Type B pancreatic cell (in vitro differentiated cells): ENCODE results near the gene PRLR. TPM values are rescaled to one million over a fixed set of nuclear protein-coding genes. Genes with fewer than 3 reads are reported as not detected.

ENCODE experiments used
- DNase-seq: peaks from one replicate; pipeline ENCODE4 v3.0.0; 2021; ENCODE audit warnings: mixed read lengths; ENCODE audit not compliant: unreplicated experiment; ENCODE audit errors: extremely low spot score
- H3K27ac Mint-ChIP-seq: 2 replicates; pipeline ENCODE4 v1.8.0; 2021; ENCODE audit warnings: mild to moderate bottlenecking, mixed read lengths
- H3K27me3 Mint-ChIP-seq: 2 replicates; pipeline ENCODE4 v1.8.0; 2021; ENCODE audit warnings: mixed read lengths
- H3K36me3 Mint-ChIP-seq: 2 replicates; pipeline ENCODE4 v1.8.0; 2021; ENCODE audit warnings: mixed read lengths
- H3K4me1 Mint-ChIP-seq: one replicate; pipeline ENCODE4 v1.8.0; 2021; ENCODE audit warnings: mixed read lengths; ENCODE audit not compliant: unreplicated experiment
- H3K4me3 Mint-ChIP-seq: 2 replicates; pipeline ENCODE4 v1.8.0; 2021; ENCODE audit warnings: mild to moderate bottlenecking, mixed read lengths
- H3K9me3 Mint-ChIP-seq: 2 replicates; pipeline ENCODE4 v1.8.0; 2021; ENCODE audit warnings: mixed read lengths
- CTCF ChIP-seq: fragments of 200-600 bp; sonication (generic); conservative IDR thresholded peaks from 2 replicates; pipeline ENCODE4 v1.5.0; 2021; ENCODE audit warnings: antibody characterized with exemption, mild to moderate bottlenecking
- total RNA-seq: library from RNA; stranded (reverse); gene quantifications from 2 replicates; pipeline ENCODE4 v1.2.1, GENCODE V29; 2021; ENCODE audit warnings: low replicate concordance

The PRLR gene
- total RNA-seq, 1 donor from 2014 or later = 6.7 TPM

DNA sequence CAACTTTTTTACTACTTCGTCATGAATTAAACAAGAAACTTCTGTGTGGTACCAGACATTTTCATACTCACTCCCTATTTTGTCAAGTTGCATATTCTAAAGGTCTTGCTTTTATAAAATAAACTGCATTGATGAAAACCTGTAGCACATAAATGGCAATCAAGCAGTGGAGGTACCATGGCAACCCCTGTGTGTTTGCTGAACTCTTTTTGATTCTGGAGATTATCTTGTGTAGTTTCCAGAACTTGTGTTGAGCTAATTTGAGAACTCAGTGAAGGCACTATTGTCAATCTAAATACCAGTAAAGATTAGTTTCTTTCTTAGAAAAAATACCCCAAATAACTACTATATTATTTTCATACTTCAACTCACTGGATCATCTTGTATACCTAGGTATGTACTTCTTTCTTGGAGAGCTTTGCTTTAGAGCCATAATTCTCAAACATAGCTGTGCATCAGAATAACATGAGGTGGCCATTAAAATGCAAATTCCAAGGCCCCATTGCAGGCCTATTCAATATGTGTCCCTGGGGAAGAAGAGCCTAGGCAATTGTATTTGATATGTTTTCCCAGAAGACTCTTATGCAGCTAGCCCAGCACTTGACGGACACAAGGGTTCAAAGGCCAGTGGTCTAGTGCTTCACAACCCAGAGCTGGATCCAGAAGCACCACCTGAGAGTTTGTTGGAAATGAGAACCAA, 9.8 kb upstream of the PRLR start:
- H3K4me3 Mint-ChIP-seq = no peak overlapping the region
- TF ChIP-seq CTCF = no peak
- no peak overlapping the region for H3K27ac Mint-ChIP-seq

DNA sequence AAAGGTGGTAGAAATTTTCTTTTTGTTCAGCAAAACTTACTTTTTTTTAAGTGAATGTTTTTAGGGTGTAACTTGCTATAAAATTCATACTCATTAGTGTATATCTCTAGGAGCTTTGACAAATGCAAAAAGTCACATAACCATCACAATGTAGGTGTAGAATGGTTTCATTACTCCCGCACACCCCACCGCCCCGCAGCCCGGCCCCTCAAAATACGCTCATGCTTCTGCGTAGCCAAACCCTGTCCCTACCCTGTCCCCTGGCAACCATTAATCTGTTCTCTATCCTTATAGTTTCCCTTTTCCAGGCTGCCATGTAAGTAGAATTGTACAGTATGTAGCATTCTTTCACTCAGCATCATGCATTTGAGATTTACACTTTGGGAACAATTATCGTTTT, 9.2 kb upstream of the PRLR start:
- H3K4me1 Mint-ChIP-seq = peaks cover 14% of the 10 kb centered on the region
- peaks cover 4% of the 10 kb centered on the region for H3K9me3 Mint-ChIP-seq
- no peak for DNase-seq
- H3K4me3 Mint-ChIP-seq = no peak overlapping the region
- TF ChIP-seq CTCF = no peak
- H3K36me3 Mint-ChIP-seq = no peaks in the 10 kb centered on the region
- H3K27ac Mint-ChIP-seq = no peak overlapping the region
- no peaks in the 10 kb centered on the region for H3K27me3 Mint-ChIP-seq

More for the DNA sequence above, 9.8 kb upstream of the PRLR start:
- peaks cover 14% of the 10 kb centered on the region for H3K4me1 Mint-ChIP-seq
- DNase-seq = no peak
- H3K9me3 Mint-ChIP-seq = peaks cover 4% of the 10 kb centered on the region
- H3K27me3 Mint-ChIP-seq = no peaks in the 10 kb centered on the region
- no peaks in the 10 kb centered on the region for H3K36me3 Mint-ChIP-seq

DNA sequence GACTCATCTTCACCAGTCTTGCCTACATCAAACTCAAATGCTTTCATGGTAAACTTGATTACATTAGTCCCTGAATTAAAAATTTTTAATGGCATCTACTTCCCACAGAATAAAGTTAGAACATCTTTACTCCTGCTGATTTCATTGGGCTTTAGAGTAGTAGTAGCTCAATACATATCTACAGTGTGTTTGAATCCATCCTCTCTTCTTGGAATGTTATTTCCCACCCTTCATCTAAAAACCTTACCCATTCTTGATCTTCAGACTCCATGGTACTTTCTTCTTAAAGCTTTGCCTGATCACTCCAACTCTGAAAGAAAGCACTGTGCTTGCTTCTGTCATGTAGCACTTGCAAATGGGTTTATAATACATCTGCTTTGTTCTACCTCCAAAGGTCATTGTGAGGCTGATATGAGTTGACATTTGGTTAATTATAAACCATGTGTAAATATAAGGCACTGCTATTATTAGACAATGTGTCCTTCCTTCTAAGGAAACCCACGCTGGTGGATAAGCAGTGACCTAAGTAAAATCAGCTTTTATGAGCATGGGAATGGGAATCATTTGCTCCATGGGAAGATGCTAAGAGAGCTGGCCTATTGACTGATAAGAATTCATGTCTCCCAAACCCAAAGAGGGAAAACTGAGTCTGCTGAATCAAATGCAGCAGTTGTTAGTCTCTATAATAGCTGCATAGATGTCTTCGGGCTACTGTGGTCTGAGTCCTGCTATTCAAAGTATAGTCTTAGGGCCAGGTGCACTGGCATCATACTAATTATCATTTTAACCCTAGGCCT, 7.5 kb upstream of the PRLR start:
- H3K4me3 Mint-ChIP-seq = peak overlapping the region; percentile 40
- H3K9me3 Mint-ChIP-seq = peaks cover 4% of the 10 kb centered on the region
- DNase-seq = no peak
- no peaks in the 10 kb centered on the region for H3K27me3 Mint-ChIP-seq
- no peak overlapping the region for H3K27ac Mint-ChIP-seq
- H3K4me1 Mint-ChIP-seq = peaks cover 21% of the 10 kb centered on the region
- no peak for TF ChIP-seq CTCF
- no peaks in the 10 kb centered on the region for H3K36me3 Mint-ChIP-seq

GRCh38 chr5:35236770-35237169, 6.5 kb upstream of the PRLR start:
- no peaks in the 10 kb centered on the region for H3K36me3 Mint-ChIP-seq

DNA sequence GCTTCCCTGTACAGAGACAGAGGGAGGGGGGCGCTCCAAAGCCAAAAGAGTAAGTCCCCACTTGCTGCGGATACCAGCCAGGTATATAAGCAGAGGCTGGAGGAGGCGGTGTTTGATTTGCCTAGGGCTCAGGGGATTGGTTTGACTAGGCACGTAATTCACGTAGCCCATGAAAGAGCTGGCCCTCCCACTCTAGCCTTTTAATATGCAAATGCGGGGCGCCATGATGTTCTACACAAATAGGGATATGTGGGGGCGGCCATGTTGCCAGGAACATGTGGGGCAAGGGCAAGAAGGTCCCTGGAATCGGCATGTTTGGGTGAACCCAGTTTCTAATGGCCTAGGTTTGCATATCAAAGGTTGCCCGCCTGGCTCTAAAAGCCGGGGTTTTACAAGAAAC, 3.3 kb upstream of the PRLR start:
- Mint-ChIP-seq H3K27me3 (peaks cover 5% of the 10 kb centered on the region), H3K27ac (no peak overlapping the region), H3K4me3 (no peak overlapping the region), H3K36me3 (no peaks in the 10 kb centered on the region), H3K9me3 (peaks cover 4% of the 10 kb centered on the region), H3K4me1 (peaks cover 33% of the 10 kb centered on the region)
- DNase-seq = no peak
- TF ChIP-seq CTCF = no peak

More at GRCh38 chr5:35236770-35237169, 6.5 kb upstream of the PRLR start:
- Mint-ChIP-seq H3K27me3 (no peaks in the 10 kb centered on the region), H3K9me3 (peaks cover 4% of the 10 kb centered on the region), H3K27ac (no peak overlapping the region), H3K4me1 (peaks cover 15% of the 10 kb centered on the region), H3K4me3 (no peak overlapping the region)
- TF ChIP-seq CTCF = no peak
- no peak for DNase-seq
